Umbilical cord (tissue), 2 donors: Measurements from ENCODE around the gene MYRF. TPM values are rescaled to one million over a fixed set of nuclear protein-coding genes. Genes with fewer than 3 reads are reported as not detected.
A peak's percentile ranks its signal among the peaks of the same experiment; 100 is the strongest.

Experiments
- DNase-seq: peaks from one replicate; pipeline ENCODE4 v3.0.0-alpha.2; 2015; ENCODE audit warnings: low spot score
- total RNA-seq: library from RNA; depleted of rRNA; stranded (reverse); fragments of >200 nt; gene quantifications from one replicate; pipeline ENCODE4 v1.2.3, GENCODE V29; 2014; ENCODE audit warnings: low replicate concordance; ENCODE audit not compliant: insufficient read depth

The MYRF gene
- total RNA-seq, 1 donor from 2014 or later: 14.2 TPM

DNA sequence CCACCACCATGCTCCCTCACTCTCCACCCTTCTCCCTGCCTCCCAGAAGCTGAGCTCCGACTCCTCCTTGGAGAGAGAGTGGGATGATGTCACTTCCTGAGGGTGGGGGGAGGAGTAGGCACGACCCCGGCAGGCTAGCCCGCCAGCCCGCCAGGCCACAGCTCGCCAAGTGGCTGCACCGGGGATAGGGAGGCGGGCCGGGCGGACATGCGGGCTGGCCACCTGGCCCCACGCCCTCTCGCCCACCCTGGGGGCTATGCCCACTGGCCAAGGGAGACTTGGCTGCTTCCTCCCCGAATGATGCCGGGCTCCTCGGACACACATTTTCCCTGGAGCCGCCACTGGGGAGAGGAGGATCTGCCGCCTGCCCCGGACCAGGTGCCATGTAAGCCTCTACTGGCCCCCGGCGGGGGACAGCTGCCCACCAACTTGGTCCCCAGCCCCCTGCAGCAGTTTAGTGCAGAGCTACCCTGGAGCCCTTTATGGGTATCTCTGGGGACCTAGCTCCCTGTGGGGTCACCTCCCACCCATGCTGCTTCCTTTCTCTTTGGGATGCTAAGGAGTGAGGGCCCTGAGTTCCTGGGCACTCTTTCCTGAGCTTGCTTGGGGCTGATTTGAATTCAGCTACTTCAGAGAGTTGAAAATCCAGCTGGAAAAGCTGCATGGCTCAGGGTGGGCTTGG lies 33.7 kb upstream of the MYRF start:
- peak; percentile 74 for DNase-seq

- no peak for DNase-seq
These were observed 32.5 kb upstream of the MYRF start for GRCh38 chr11:61719978-61720377.

DNA sequence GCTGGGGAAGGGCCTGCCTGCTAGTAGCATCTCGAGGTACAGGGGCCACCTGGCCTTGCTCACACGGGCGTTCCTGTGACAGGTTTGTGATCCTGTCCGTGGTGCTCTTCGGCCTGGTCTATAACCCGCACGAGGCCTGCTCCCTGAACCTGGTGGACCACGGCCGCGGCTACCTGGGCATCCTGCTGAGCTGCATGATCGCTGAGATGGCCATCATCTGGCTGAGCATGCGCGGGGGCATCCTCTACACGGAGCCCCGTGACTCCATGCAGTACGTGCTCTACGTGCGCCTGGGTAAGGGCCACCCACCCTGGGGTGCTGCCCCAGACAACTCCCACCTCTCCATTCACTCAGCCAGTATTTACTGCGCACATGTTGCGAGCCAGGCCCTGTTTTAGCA lies 31.8 kb upstream of the MYRF start:
- no peak for DNase-seq

DNA sequence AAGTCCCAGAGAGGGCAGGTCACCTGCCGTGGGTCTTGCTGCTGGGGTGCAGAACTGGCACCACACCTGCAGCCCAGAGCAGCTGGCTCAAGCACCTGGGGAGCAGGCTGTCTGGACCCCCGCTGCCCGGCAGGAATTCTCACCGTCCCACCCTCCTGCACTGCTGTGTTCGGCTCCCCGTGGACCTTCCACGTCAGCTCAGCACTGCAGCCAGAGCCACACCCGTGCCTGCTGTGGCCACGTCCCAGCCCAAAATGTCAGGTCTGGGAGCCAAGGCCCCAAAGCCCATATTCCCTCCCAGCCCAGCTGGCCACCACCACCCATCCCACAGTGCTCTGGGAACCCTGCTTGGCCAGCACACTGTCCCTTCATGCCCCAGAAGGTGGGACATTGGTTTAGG lies 28.0 kb upstream of the MYRF start:
- no peak for DNase-seq

DNA sequence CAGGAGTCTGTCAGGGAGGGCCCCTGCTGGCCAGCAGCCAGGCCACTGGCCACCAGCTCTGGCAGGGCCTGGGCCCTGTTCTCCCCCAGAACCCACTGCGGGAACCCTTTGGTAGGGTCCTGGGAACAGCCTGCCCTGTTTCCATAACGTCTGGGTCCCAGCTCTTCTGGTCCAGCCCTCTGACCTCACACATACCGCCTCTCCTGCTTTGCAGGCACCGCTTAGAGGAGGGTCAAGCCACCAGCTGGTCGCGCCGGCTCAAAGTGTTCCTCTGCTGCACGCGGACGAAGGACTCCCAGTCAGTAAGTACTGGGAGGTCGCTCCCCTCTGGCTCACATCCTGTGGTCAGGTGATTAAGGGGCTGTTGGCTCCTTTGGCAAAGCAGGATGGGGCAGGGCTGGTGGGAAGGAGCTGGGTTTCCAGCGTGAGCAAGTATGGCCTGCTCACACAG lies 26.6 kb upstream of the MYRF start:
- DNase-seq: no peak

DNA sequence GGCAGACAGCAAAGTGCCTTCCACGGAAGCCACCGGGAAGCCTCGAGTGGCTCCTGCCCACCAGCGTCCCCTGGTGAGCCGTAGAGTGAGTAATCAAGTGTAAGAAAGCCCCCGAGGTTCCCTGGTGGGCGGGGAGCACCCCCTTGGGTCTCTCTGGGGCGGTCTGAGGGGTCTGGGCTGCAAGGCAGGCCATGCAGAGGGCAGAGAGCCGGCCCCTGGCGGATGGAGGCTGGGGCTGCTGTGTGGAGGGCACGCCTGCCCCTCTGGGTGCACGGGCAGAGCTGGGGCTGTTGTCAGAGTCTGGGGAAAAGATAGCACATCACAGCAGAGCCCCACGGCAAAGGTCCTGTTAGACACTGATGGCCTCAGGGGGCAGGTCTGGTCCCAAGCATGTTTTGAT lies 25.7 kb upstream of the MYRF start:
- DNase-seq: no peak

- DNase-seq: no peak
These were observed 25.0 kb upstream of the MYRF start for GRCh38 chr11:61727401-61727811.

DNA sequence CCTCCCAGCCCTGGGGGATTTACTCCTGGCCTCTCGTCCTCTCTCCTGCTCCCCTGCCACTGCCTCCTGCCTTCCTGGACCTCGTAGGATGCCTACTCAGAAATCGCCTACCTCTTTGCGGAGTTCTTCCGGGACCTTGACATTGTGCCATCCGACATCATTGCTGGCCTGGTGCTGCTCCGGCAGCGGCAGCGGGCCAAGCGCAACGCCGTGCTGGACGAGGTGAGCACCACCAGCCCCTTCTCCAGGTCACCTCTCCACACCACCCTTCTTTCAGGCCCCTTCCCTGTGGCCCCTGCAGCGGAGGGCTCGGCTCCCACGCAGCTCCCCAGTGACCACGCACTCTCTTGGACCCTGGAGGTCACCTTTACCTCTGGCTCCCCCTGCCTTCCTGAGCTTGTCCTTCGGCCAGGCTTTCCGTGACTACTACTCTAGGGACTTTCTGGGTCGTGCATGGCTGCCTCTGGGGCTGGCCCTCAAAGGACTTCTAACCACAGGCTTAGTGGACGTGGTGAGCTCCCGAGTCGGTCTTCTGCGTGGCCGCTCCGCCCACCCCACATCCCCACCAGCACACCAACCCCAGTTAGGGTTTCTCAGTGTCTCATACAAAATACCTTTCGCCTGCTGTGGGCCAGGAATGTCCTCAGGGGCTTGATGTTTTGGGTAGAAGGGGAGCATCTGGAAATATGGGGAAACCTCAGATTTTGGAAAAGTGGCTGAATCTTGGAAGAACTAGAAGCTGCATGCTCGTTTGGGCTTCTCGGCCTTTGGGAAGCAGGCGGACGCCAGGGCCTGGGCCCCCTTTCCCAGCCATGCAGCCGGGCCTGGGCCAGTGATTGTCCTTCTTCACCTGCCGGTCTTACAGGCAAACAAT lies 24.1 kb upstream of the MYRF start:
- no peak for DNase-seq

DNA sequence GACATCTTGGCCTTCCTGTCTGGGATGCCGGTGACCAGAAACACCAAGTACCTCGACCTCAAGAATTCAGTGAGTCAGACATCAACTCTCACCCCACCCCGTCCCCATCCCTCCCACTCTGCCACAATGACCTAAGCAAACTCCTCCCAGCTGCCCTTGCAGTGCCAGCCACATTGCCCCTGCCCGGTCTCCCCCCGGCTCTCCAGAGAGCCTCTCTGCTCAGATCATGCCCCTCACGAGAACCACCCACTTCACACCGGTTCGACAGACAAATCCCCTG lies 23.6 kb upstream of the MYRF start:
- DNase-seq: no peak

- DNase-seq: no peak
These were observed 22.0 kb upstream of the MYRF start for GRCh38 chr11:61730240-61730994.

DNA sequence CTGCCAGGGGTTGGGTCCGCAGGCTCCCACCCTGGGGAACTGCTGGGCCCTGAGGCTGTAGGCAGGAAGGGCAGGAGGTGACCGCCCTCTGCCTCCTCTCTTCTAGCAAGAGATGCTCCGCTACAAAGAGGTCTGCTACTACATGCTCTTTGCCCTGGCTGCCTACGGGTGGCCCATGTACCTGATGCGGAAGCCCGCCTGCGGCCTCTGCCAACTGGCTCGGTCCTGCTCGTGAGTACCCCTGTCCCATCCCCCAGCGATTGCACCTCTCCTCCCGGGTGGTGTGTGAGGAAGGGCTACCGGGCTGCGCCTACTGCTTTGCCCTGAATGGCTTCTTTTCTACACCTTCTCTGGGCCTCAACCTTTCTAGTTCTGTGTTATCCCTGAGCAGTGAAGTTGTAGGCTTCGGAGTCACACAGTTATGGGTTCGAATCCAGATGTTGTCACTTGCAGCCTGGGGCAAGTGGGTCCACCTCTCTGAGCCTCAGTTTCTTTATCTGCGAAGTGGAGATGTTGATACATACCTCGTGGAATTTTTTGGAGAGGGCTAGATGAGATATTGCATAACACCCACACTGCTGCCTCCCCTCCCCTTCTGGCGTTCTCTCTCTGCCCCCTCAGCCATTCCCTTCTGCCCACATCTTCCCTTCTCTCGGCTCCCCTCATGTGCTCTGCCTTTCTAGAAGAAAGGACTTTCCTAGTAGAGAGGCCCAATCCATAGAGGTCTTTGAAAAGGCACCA lies 21.1 kb upstream of the MYRF start:
- DNase-seq: no peak

GRCh38 chr11:61731952-61732675 lies 20.3 kb upstream of the MYRF start:
- DNase-seq: peak; percentile 83

- DNase-seq: no peak
These were observed 19.7 kb upstream of the MYRF start for GRCh38 chr11:61732705-61733104.

GRCh38 chr11:61733120-61733978 lies 19.1 kb upstream of the MYRF start:
- peak; percentile 91 for DNase-seq

GRCh38 chr11:61734767-61735166 lies 17.7 kb upstream of the MYRF start:
- no peak for DNase-seq

GRCh38 chr11:61735391-61735790 lies 17.0 kb upstream of the MYRF start:
- no peak for DNase-seq

GRCh38 chr11:61736310-61736709 lies 16.1 kb upstream of the MYRF start:
- DNase-seq: no peak

- DNase-seq: no peak
These were observed 15.3 kb upstream of the MYRF start for GRCh38 chr11:61737131-61737530.

GRCh38 chr11:61737636-61738386 lies 14.6 kb upstream of the MYRF start:
- DNase-seq: no peak
